ENCODE measurements around the gene BAIAP2.
A peak's percentile ranks its signal among the peaks of the same experiment; 100 is the strongest.

The BAIAP2 gene

DNA sequence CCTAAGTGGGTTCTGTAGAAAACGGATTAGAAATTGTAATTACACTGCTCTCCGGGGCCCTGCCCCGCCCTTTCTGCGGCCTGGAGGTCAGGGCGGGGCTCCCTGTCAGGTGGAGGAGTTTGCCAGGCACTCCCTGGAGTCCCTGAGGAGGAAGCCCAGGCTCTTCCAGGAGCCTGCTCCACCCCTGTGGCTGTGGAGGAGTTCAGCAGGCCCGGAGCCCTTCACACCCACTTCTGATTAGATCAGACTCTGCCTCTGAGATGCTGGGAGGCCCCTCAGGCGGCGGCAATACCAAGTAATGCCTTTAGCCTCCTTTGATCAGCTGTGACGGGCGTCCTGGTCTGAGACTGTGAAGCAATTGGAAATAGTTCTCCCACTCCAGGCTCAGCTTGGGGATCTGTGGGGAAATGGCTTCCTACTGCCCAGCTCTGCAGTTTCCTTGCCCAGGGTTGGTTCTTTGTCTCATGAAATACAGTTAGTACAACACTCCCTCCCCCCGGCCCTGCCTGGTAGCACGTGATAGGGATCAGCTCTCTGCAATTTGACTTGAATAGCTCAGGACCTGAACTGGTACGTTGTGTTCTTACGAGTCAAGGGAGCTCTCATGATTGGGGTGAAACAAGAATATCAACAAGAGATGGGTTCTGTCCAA, 22.3 kb downstream of the BAIAP2 start:
- TF ChIP-seq TCF12 (IDR thresholded peaks at IDR 0.05; ENCODE audit: low read depth) = peak; percentile 38; the same call in 1 of the 2 replicates
- TF ChIP-seq, protein P1, sequence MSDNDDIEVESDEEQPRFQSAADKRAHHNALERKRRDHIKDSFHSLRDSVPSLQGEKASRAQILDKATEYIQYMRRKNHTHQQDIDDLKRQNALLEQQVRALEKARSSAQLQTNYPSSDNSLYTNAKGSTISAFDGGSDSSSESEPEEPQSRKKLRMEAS (IDR thresholded peaks at IDR 0.05) = no peak

- TF ChIP-seq NFIC (IDR thresholded peaks at IDR 0.05) (no peak), YY1 (IDR thresholded peaks at IDR 0.05; ENCODE audit: low read depth) (no peak), RAD21 (IDR thresholded peaks at IDR 0.05; ENCODE audit: low read depth) (no peak), ZBTB7A (IDR thresholded peaks at IDR 0.05; ENCODE audit: low read depth) (no peak), REST (IDR thresholded peaks at IDR 0.05; ENCODE audit: low read depth) (no peak), TEAD4 (IDR thresholded peaks at IDR 0.05) (no peak), CREB1 (IDR thresholded peaks at IDR 0.05; ENCODE audit: low read depth) (no peak), USF1 (IDR thresholded peaks at IDR 0.05) (no peak), EGR1 (IDR thresholded peaks at IDR 0.05) (no peak), FOXM1 (IDR thresholded peaks at IDR 0.05; ENCODE audit: borderline replicate concordance, low read depth) (no peak), TAF1 (IDR thresholded peaks at IDR 0.05; ENCODE audit: low read depth) (no peak), CEBPB (IDR thresholded peaks at IDR 0.05) (no peak), TCF12 (IDR thresholded peaks at IDR 0.05; ENCODE audit: low read depth) (no peak), EP300 (IDR thresholded peaks at IDR 0.05; ENCODE audit: borderline replicate concordance) (no peak)
- TF ChIP-seq, protein P1 (IDR thresholded peaks at IDR 0.05) = no peak
Observed at GRCh38 chr17:81057777-81058176, 22.8 kb downstream of the BAIAP2 start.

DNA sequence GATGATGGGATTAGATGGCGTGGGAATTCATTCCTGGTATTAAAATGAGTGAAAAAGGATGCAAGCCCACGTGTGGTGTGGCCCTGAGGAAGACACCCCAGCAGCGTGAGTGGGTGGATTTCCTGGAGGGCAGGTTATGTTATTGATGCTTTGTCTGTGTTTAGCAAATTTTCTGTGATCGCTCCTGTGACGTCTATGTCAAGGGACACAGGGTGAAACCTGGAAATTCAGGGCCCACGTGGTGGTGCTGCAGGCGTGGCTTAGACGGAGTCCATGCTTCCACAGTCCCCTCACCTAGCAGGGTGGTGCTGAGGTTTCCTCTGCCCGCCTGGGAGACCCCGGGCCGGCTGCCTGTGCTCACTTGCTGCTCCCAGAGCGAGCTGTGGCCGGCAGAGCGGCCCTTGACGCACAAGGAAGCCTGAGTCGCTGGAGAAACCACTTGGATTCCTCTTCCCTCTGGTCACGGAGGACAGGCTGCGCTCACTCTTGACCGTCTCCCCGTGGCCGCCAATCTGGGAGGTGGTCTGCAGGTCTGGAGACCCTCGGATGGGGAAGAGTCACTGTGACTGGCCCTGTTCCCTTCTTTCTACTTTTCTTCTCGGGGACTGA, 23.4 kb downstream of the BAIAP2 start:
- no peak for TF ChIP-seq CEBPB (IDR thresholded peaks at IDR 0.05)
- no peak for TF ChIP-seq RAD21 (IDR thresholded peaks at IDR 0.05; ENCODE audit: low read depth)
- no peak for TF ChIP-seq REST (IDR thresholded peaks at IDR 0.05; ENCODE audit: low read depth)
- no peak for TF ChIP-seq NFIC (IDR thresholded peaks at IDR 0.05)
- no peak for TF ChIP-seq ZBTB7A (IDR thresholded peaks at IDR 0.05; ENCODE audit: low read depth)
- no peak for TF ChIP-seq TAF1 (IDR thresholded peaks at IDR 0.05; ENCODE audit: low read depth)
- no peak for TF ChIP-seq YY1 (IDR thresholded peaks at IDR 0.05; ENCODE audit: low read depth)
- TF ChIP-seq TCF12 (IDR thresholded peaks at IDR 0.05; ENCODE audit: low read depth) = no peak
- no peak for TF ChIP-seq EGR1 (IDR thresholded peaks at IDR 0.05)
- TF ChIP-seq EP300 (IDR thresholded peaks at IDR 0.05; ENCODE audit: borderline replicate concordance) = no peak
- no peak for TF ChIP-seq CREB1 (IDR thresholded peaks at IDR 0.05; ENCODE audit: low read depth)
- no peak for TF ChIP-seq TEAD4 (IDR thresholded peaks at IDR 0.05)

- TF ChIP-seq NFIC (IDR thresholded peaks at IDR 0.05) (no peak), EP300 (IDR thresholded peaks at IDR 0.05; ENCODE audit: borderline replicate concordance) (no peak), TCF12 (IDR thresholded peaks at IDR 0.05; ENCODE audit: low read depth) (no peak), YY1 (IDR thresholded peaks at IDR 0.05; ENCODE audit: low read depth) (no peak)
- TF ChIP-seq, protein P1 (IDR thresholded peaks at IDR 0.05) = no peak
Observed at GRCh38 chr17:81059026-81059425, 24.1 kb downstream of the BAIAP2 start.

- TF ChIP-seq CREB1 (IDR thresholded peaks at IDR 0.05; ENCODE audit: low read depth) = no peak
- no peak for TF ChIP-seq ZBTB7A (IDR thresholded peaks at IDR 0.05; ENCODE audit: low read depth)
- TF ChIP-seq, protein P1 (IDR thresholded peaks at IDR 0.05) = no peak
- TF ChIP-seq TAF1 (IDR thresholded peaks at IDR 0.05; ENCODE audit: low read depth) = no peak
- TF ChIP-seq EGR1 (IDR thresholded peaks at IDR 0.05) = no peak
- no peak for TF ChIP-seq USF1 (IDR thresholded peaks at IDR 0.05)
- no peak for TF ChIP-seq TEAD4 (IDR thresholded peaks at IDR 0.05)
Observed at GRCh38 chr17:81060416-81060815, 25.5 kb downstream of the BAIAP2 start.

All from Ishikawa (cell line).